Chondrocyte (in vitro differentiated cells): ENCODE data around the gene PSMD13. TPM values are rescaled to one million over a fixed set of nuclear protein-coding genes. Genes with fewer than 3 reads are reported as not detected.
"Not testable (repeated sequence)": the region's sequence is repeated elsewhere in the genome, so short reads cannot be mapped to it uniquely, and the experiment has no call there.

ENCODE experiments used
- DNase-seq: peaks from one replicate; pipeline ENCODE4 v3.0.0; 2021; ENCODE audit warnings: mixed read lengths, low spot score
- H3K27ac Mint-ChIP-seq: one replicate; pipeline ENCODE4 v1.8.0; 2021; ENCODE audit warnings: mild to moderate bottlenecking, moderate library complexity, mixed read lengths; ENCODE audit not compliant: unreplicated experiment
- H3K27me3 Mint-ChIP-seq: 2 replicates; pipeline ENCODE4 v1.8.0; 2021; ENCODE audit warnings: low read depth, mixed read lengths
- H3K36me3 Mint-ChIP-seq: 2 replicates; pipeline ENCODE4 v1.8.0; 2021; ENCODE audit warnings: low read depth, mixed read lengths
- H3K4me1 Mint-ChIP-seq: 2 replicates; pipeline ENCODE4 v1.8.0; 2021; ENCODE audit warnings: low read depth, mild to moderate bottlenecking, mixed read lengths
- H3K4me3 Mint-ChIP-seq: one replicate; pipeline ENCODE4 v1.8.0; 2021; ENCODE audit warnings: mild to moderate bottlenecking, moderate library complexity, mixed read lengths; ENCODE audit not compliant: unreplicated experiment
- H3K9me3 Mint-ChIP-seq: 2 replicates; pipeline ENCODE4 v1.8.0; 2021; ENCODE audit warnings: low read depth, mixed read lengths
- total RNA-seq: library from RNA; stranded (reverse); gene quantifications from 3 replicates; pipeline ENCODE4 v1.2.1, GENCODE V29; 2021
- TF ChIP-seq, protein P1 (sequence below): fragments of 200-600 bp; sonication (generic); IDR thresholded peaks from 2 replicates; pipeline ENCODE4 v1.5.0; 2021; ENCODE audit warnings: antibody characterized with exemption, mild to moderate bottlenecking, moderate library complexity

The PSMD13 gene
- total RNA-seq, 1 donor from 2014 or later: 103 TPM

DNA sequence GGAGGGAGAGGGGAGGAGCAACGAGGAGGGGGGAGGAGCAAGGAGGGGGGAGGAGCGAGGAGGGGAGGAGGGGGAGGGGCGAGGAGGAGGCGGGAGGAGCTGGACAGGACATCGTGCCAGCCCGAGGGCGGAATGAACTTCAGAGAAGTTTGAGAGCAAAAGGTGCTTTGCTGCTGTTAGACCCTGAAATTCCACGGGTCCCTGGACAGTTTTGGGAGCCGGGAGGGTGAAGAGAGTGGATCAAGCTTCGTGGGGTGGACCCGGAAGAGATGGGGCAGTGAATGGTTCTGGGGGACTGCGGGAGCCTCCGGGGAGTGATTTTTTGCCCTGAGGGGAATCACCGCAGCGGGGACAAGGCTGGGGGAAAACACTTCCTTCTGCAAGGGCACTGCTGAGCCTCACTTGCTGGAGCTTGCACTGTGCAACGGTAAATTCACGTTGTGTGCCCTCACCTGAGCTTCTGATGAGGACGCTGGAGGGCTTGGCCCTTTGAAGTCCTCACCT is 30.8 kb downstream of the PSMD13 start:
- H3K9me3 Mint-ChIP-seq: no peaks in the 10 kb centered on the region
- peaks cover 7% of the 10 kb centered on the region for H3K4me1 Mint-ChIP-seq
- H3K36me3 Mint-ChIP-seq: no peaks in the 10 kb centered on the region
- H3K27me3 Mint-ChIP-seq: peaks cover 9% of the 10 kb centered on the region
- no peak overlapping the region for H3K27ac Mint-ChIP-seq
- H3K4me3 Mint-ChIP-seq: peak overlapping the region; percentile 52
- TF ChIP-seq, protein P1, sequence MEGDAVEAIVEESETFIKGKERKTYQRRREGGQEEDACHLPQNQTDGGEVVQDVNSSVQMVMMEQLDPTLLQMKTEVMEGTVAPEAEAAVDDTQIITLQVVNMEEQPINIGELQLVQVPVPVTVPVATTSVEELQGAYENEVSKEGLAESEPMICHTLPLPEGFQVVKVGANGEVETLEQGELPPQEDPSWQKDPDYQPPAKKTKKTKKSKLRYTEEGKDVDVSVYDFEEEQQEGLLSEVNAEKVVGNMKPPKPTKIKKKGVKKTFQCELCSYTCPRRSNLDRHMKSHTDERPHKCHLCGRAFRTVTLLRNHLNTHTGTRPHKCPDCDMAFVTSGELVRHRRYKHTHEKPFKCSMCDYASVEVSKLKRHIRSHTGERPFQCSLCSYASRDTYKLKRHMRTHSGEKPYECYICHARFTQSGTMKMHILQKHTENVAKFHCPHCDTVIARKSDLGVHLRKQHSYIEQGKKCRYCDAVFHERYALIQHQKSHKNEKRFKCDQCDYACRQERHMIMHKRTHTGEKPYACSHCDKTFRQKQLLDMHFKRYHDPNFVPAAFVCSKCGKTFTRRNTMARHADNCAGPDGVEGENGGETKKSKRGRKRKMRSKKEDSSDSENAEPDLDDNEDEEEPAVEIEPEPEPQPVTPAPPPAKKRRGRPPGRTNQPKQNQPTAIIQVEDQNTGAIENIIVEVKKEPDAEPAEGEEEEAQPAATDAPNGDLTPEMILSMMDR: no peak
- no peak for DNase-seq

DNA sequence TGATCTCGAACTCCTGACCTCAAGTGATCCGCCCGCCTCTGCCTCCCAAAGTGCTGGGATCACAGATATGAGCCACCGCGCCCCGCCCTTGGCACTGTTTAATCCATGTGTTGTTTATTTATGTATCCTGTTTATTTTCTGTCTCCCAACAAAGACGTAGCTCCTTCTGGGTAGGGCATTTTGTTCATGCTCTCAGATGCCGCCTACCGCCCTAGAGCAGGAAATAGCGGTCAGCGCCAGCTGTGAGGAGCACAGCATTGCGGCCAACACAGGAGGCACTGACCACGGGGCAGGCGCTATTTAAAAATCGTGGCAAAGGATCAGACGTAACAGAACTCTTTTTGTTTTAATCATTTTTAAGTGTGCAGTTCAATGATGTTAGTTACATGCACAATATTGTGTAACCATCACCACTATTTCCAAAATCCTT is 32.0 kb downstream of the PSMD13 start:
- not testable (repeated sequence) for H3K27ac Mint-ChIP-seq, H3K36me3 Mint-ChIP-seq, H3K4me1 Mint-ChIP-seq, DNase-seq, H3K4me3 Mint-ChIP-seq, H3K9me3 Mint-ChIP-seq
- TF ChIP-seq, protein P1: peak; percentile 39
- H3K27me3 Mint-ChIP-seq: peaks cover 11% of the 10 kb centered on the region

DNA sequence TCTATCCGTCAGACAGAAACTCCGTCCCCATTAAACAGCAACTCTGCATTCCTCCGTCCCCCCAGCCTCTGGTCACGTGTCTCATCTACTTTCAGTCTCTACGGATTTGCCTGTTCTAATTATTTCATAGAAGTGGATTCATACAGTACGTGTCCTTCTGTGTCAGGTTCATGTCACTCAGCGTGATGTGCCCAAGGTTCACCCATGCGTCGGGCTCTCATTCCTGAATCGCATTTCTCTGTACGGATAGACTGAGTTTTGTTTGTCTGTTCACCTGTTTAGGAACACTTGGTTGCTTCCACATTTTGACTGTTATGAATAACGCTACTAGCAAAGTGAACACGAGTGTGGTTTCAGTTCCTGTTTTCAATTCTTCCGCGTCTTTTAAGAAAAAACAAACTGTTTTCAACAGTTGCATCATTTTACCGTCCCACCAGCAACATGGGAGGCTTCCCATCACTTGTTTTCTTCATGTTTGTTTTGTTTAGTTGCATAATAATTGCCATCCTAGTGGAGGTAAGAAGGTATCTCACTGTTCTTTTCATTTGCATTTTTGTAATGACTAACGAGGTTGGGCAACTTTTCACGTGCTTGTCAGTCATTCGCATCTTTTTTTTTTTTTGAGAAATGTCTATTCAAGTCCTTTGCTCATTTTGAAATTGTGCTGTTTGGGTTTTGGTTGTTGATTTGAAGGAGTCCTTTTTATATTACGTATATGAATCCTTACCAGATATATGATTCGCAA is 32.5 kb downstream of the PSMD13 start:
- Mint-ChIP-seq H3K27me3 (peaks cover 11% of the 10 kb centered on the region), H3K9me3 (no peaks in the 10 kb centered on the region), H3K4me1 (peaks cover 7% of the 10 kb centered on the region), H3K4me3 (no peak overlapping the region), H3K36me3 (no peaks in the 10 kb centered on the region), H3K27ac (no peak overlapping the region)
- DNase-seq: no peak
- TF ChIP-seq, protein P1: peak; percentile 8

DNA sequence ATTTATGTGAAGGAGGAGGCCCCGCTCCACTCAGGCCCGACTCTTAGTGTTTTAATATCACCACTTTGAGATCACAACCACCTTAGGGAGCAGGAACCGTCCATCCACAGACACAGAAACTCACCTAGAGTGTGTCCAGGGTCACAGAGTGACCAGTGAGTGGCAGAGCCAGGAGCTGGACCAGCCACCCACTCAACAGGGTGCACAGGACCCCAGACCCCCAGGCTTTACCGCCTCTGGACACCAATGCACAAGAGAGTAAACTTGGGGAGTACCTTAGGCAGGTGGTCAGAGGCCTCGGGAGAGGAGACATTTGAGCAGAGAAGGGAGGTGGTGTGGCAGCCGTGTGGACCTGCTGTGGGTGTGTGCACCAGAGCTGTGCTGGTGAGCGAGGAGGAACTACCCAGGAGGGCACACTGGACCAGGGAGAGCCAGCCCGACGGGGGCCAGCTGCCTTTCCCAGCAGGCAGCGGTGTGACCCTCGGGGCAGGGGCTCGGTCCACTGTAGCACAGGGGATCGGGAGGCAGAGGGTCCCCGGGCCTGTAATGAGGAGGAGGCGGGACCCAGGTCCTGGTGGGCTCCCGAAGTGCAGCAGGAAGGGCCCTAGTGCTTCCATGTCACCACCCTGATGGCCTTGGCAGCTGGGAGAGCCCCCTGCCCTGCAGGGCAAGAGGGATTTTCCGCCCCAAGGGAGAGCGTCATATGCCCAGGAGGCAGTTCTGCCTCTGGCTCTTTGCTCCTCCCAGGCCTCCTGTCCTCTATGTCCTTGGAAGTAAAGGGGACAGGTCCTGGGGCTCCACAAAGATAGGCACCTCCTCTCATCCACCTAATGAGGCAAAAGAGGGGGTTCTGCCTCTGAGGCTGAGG is 33.9 kb downstream of the PSMD13 start:
- Mint-ChIP-seq H3K9me3 (no peaks in the 10 kb centered on the region), H3K4me3 (no peak overlapping the region), H3K4me1 (peaks cover 7% of the 10 kb centered on the region), H3K36me3 (no peaks in the 10 kb centered on the region), H3K27me3 (peaks cover 11% of the 10 kb centered on the region), H3K27ac (no peak overlapping the region)
- TF ChIP-seq, protein P1: no peak
- DNase-seq: no peak

DNA sequence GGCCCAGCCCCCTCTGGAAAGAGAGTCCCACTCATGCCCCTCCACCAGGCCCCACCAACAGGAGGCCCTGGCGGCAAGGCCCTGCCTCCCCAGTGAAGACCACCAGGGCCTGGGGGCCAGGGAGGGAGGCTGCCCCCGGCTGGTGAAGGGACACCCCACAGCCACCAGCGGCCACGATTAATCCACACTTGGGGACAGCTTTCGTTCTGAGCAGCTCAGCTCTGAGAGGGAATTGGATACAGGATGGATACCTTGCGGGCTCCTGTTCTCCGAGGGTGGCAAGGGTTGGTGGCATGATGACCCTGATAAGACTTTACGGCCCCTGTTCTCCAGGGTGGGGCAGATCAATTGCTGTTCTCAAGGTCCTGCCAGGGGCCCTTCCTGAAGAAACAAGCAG is 34.5 kb downstream of the PSMD13 start:
- Mint-ChIP-seq H3K27me3 (peaks cover 11% of the 10 kb centered on the region), H3K36me3 (no peaks in the 10 kb centered on the region), H3K4me3 (no peak overlapping the region), H3K27ac (no peak overlapping the region), H3K9me3 (peaks cover 4% of the 10 kb centered on the region), H3K4me1 (peaks cover 7% of the 10 kb centered on the region)
- DNase-seq: no peak
- TF ChIP-seq, protein P1: no peak
